GM12864 (cell line): Measurements from ENCODE around the gene MLLT3.

Source experiments
- DNase-seq: peaks from one replicate; pipeline ENCODE4 v3.0.0-alpha.2; 2011; ENCODE audit warnings: low read depth
- H3K4me3 ChIP-seq: 2 replicates; pipeline ENCODE4 v1.5.1; 2011; ENCODE audit warnings: mild to moderate bottlenecking, low read depth, low read length, control low read depth
- TF ChIP-seq, protein P1 (sequence below): IDR thresholded peaks from 2 replicates; pipeline ENCODE4 v1.5.1; 2011; ENCODE audit warnings: low read depth, mild to moderate bottlenecking, moderate library complexity, low read length, control low read depth, inconsistent platforms; ENCODE audit errors: missing control alignments

MLLT3 gene

DNA sequence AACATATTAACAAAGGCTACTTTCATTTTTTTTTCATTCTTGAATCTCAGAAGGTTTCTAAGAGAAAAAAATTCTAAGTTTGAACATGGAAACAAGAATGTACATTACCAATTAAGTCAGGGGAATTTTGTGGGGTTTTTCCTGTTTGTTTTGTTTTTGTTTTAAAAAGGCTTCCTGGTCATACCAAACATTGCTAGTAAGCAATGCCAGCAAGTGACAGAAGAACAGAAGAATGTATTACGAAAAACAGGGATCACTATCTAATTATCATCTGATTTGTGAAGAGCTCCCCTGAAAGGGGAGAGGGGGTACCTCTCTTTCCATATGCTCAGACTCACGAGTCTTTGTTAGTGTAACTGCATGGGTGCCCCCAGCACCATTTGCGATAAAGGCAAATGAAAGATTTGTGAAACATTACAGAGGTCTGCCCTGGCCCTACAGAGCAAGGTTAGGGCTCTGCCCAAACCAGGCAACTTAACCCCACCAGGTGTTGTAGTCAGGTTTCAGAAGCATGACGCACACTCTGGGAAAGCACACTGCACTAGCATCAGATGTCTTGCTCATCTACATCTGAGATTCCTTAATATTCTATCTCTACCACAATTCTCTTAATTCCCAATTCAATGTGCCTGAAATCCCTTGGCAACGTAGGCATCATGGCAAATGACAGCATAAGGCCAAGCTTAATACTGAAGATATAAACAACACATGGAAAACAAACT, 268.2 kb downstream of the MLLT3 start:
- no peak overlapping the region for H3K4me3 ChIP-seq
- DNase-seq: no peak
- TF ChIP-seq, protein P1, sequence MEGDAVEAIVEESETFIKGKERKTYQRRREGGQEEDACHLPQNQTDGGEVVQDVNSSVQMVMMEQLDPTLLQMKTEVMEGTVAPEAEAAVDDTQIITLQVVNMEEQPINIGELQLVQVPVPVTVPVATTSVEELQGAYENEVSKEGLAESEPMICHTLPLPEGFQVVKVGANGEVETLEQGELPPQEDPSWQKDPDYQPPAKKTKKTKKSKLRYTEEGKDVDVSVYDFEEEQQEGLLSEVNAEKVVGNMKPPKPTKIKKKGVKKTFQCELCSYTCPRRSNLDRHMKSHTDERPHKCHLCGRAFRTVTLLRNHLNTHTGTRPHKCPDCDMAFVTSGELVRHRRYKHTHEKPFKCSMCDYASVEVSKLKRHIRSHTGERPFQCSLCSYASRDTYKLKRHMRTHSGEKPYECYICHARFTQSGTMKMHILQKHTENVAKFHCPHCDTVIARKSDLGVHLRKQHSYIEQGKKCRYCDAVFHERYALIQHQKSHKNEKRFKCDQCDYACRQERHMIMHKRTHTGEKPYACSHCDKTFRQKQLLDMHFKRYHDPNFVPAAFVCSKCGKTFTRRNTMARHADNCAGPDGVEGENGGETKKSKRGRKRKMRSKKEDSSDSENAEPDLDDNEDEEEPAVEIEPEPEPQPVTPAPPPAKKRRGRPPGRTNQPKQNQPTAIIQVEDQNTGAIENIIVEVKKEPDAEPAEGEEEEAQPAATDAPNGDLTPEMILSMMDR: no peak

DNA sequence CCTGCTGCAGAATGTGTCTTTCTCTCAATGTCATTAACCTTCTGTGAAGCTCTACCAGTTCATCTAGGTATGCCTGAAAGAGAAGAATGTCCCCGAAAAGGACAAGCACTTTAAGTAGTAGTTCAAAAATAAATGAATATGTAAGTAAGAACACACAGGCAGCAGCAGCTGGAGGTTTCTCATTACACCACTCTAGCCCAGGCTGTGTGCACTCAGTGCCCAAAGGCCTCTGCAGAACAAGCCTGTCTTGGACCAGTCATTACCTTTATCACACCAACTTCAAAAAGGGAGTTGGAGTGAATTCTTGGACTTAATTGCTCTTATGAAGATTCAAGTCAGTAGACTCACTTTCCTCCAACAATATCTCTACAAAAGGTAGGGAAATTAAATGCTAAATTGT, 268.8 kb downstream of the MLLT3 start:
- no peak overlapping the region for H3K4me3 ChIP-seq
- no peak for DNase-seq

GRCh38 chr9:20352591-20352990, 269.7 kb downstream of the MLLT3 start:
- H3K4me3 ChIP-seq: no peak overlapping the region
- TF ChIP-seq, protein P1: no peak
- no peak for DNase-seq

More for the DNA sequence above, 268.8 kb downstream of the MLLT3 start:
- TF ChIP-seq, protein P1: no peak

GRCh38 chr9:20351715-20352114, 270.6 kb downstream of the MLLT3 start:
- TF ChIP-seq, protein P1: no peak
- no peak for DNase-seq

GRCh38 chr9:20349568-20349967, 272.7 kb downstream of the MLLT3 start:
- no peak for DNase-seq

More at GRCh38 chr9:20351715-20352114, 270.6 kb downstream of the MLLT3 start:
- H3K4me3 ChIP-seq: no peak overlapping the region

DNA sequence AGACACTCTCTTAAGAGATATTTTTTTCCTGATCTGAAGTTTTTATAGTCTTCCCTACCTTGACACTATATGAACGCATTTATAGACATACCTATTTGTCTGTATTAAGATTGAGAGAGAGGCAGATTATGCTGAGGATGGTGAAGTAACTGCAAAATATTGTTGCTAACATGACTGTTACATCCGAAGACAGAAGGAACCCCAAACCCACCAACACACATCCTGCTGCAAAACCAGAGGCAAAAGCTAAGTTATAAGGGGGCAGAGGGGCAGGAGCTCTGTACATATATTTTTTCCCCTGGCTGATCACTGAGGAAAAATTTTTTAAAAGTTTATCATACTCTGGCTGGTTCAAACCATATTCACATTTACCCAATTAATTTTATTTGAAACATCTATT, 279.0 kb downstream of the MLLT3 start:
- no peak overlapping the region for H3K4me3 ChIP-seq
- TF ChIP-seq, protein P1: no peak
- no peak for DNase-seq

More at GRCh38 chr9:20349568-20349967, 272.7 kb downstream of the MLLT3 start:
- no peak overlapping the region for H3K4me3 ChIP-seq
- TF ChIP-seq, protein P1: no peak

DNA sequence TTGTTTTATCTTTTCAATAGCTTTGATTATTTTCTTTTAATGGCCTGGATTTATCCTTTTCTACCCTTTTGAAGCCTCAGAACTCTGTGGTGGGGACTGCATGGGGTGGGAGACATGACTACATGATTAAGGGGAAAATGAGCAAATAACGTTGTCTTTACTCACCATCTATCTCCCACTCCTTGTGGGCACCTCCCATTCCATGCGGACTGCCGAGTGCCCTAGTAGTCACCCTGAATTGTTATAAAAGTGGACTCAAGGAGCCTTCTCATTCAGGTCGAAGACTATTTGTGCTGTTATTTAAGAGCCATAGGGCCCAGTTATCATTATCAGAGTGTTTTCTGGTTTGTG, 281.8 kb downstream of the MLLT3 start:
- TF ChIP-seq, protein P1: no peak
- no peak overlapping the region for H3K4me3 ChIP-seq
- DNase-seq: no peak
